H1 (cell line): ENCODE measurements around the gene ZNF133. TPM values are rescaled to one million over a fixed set of nuclear protein-coding genes. Genes with fewer than 3 reads are reported as not detected.

Experiments
- CTCF ChIA-PET: fragments of 300-600 bp; sonication (Branson Sonifier 250); formaldehyde crosslinking; loops from one replicate; lab custom pipeline; 2021; ENCODE audit not compliant: partially characterized antibody; lab: Charles Lee
- POLR2A ChIA-PET: fragments of 300-600 bp; sonication (Branson Sonifier 250); formaldehyde crosslinking; loops from one replicate; lab custom pipeline; 2021; ENCODE audit warnings: inconsistent platforms; ENCODE audit not compliant: partially characterized antibody; lab: Charles Lee
- DNase-seq, 2 experiments: peaks; one replicate each; pipeline versions ENCODE4 v3.0.0 to v3.0.0-alpha.2; 2010 to 2022; ENCODE audit warnings: low spot score in 2 of 2, low read depth in 1 of 2, mixed read lengths in 1 of 2
- FAIRE-seq: peaks from 2 replicates; lab custom pipeline; 2011; peaks lifted over from hg19 to GRCh38; lab: Jason Lieb, UNC
- H2AFZ ChIP-seq: 2 replicates; pipeline ENCODE4 v1.8.1; 2012; ENCODE audit warnings: low read length, inconsistent platforms
- H2AK5ac ChIP-seq: 2 replicates; pipeline ENCODE4 v1.6.1; 2013; ENCODE audit warnings: low read depth, low read length
- H2BK120ac ChIP-seq: replicated peaks from 2 replicates; pipeline ENCODE3; 2013; ENCODE audit warnings: low read depth, low read length, inconsistent platforms
- H2BK12ac ChIP-seq: 2 replicates; pipeline ENCODE4 v1.6.1; 2013; ENCODE audit warnings: low read depth, low read length
- H2BK15ac ChIP-seq: 2 replicates; pipeline ENCODE4 v1.6.1; 2013; ENCODE audit warnings: low read length
- H2BK20ac ChIP-seq: 2 replicates; pipeline ENCODE4 v1.6.1; 2013; ENCODE audit warnings: low read length
- H2BK5ac ChIP-seq: 2 replicates; pipeline ENCODE4 v1.6.1; 2013; ENCODE audit warnings: low read depth, low read length
- H3K14ac ChIP-seq: 2 replicates; pipeline ENCODE4 v1.6.1; 2013; ENCODE audit warnings: inconsistent platforms; ENCODE audit not compliant: insufficient read length
- H3K18ac ChIP-seq: 2 replicates; pipeline ENCODE4 v1.6.1; 2013; ENCODE audit warnings: low read length; ENCODE audit errors: extremely low read depth
- H3K23ac ChIP-seq: 2 replicates; pipeline ENCODE4 v1.6.1; 2013; ENCODE audit warnings: inconsistent platforms; ENCODE audit not compliant: insufficient read length
- H3K23me2 ChIP-seq: 2 replicates; pipeline ENCODE4 v1.6.1; 2013; ENCODE audit warnings: low read depth, low read length
- H3K27ac ChIP-seq: 2 replicates; pipeline ENCODE4 v1.6.1; 2011; ENCODE audit warnings: low read depth, low read length, inconsistent platforms
- H3K27me3 ChIP-seq, 4 experiments: replicated peaks in 1 of 4; 1 replicate in 1 of 4; 2 replicates in 3 of 4; pipeline versions ENCODE4 v1.6.1 to v1.8.1; 2011 to 2013; ENCODE audit warnings: low read length in 3 of 4, mild to moderate bottlenecking in 3 of 4, inconsistent platforms in 2 of 4, mixed read lengths in 2 of 4, moderate library complexity in 1 of 4; ENCODE audit not compliant: control insufficient read depth in 3 of 4, insufficient read depth in 3 of 4; ENCODE audit errors: extremely low read depth in 1 of 4
- H3K36me3 ChIP-seq, 4 experiments: 2 replicates each; pipeline versions ENCODE4 v1.6.1 to v1.8.1; 2011 to 2013; ENCODE audit warnings: mild to moderate bottlenecking in 4 of 4, low read length in 3 of 4, moderate library complexity in 2 of 4, control low read depth in 1 of 4, inconsistent platforms in 1 of 4; ENCODE audit not compliant: insufficient read depth in 4 of 4, control insufficient read depth in 2 of 4
- H3K4ac ChIP-seq: replicated peaks from 2 replicates; pipeline ENCODE3; 2013; ENCODE audit warnings: low read length, low read depth, mixed read lengths, inconsistent platforms; ENCODE audit not compliant: insufficient read length
- H3K4me1 ChIP-seq, 4 experiments: replicated peaks in 1 of 4; 1 replicate in 1 of 4; 2 replicates in 3 of 4; pipeline versions ENCODE4 v1.6.1 to v1.8.1; 2011 to 2013; ENCODE audit warnings: low read length in 3 of 4, inconsistent platforms in 2 of 4, mixed read lengths in 1 of 4; ENCODE audit not compliant: insufficient read depth in 4 of 4, control insufficient read depth in 3 of 4
- H3K4me2 ChIP-seq, 2 experiments: 2 replicates each; pipeline versions ENCODE4 v1.6.1 to v1.8.1; 2011 to 2013; ENCODE audit warnings: low read depth in 2 of 2, low read length in 2 of 2, control low read depth in 1 of 2, inconsistent platforms in 1 of 2, mild to moderate bottlenecking in 1 of 2; ENCODE audit not compliant: insufficient read depth in 1 of 2
- H3K4me3 ChIP-seq, 4 experiments: fragments of 200-600, 300-600 bp in 1 of 4; sonication (generic), shearing (Covaris generic), sonication (Bioruptor Twin) in 1 of 4; 2 replicates each; pipeline versions ENCODE4 v1.5.1 to v1.8.1; 2011 to 2016; ENCODE audit warnings: low read length in 4 of 4, low read depth in 3 of 4, control low read depth in 2 of 4, inconsistent platforms in 2 of 4, mild to moderate bottlenecking in 2 of 4, mixed read lengths in 1 of 4, moderate library complexity in 1 of 4; ENCODE audit not compliant: insufficient read depth in 2 of 4; ENCODE audit errors: extremely low read depth in 1 of 4
- H3K56ac ChIP-seq: replicated peaks from 2 replicates; pipeline ENCODE3; 2013; ENCODE audit warnings: low read depth, mild to moderate bottlenecking, mixed read lengths, low read length, inconsistent platforms; ENCODE audit not compliant: insufficient read length
- H3K79me1 ChIP-seq: 2 replicates; pipeline ENCODE4 v1.6.1; 2013; ENCODE audit warnings: low read depth, low read length, control low read depth
- H3K79me2 ChIP-seq, 2 experiments: 2 replicates each; pipeline versions ENCODE4 v1.6.1 to v1.8.1; 2012 to 2013; ENCODE audit warnings: low read length in 2 of 2, mild to moderate bottlenecking in 2 of 2, inconsistent platforms in 1 of 2; ENCODE audit not compliant: insufficient read depth in 2 of 2, control insufficient read depth in 1 of 2
- H3K9ac ChIP-seq, 4 experiments: replicated peaks in 1 of 4; 1 replicate in 1 of 4; 2 replicates in 3 of 4; pipeline versions ENCODE4 v1.6.1 to v1.8.1; 2011 to 2013; ENCODE audit warnings: low read depth in 3 of 4, low read length in 3 of 4, control low read depth in 2 of 4, mild to moderate bottlenecking in 2 of 4, moderate library complexity in 2 of 4, inconsistent platforms in 1 of 4; ENCODE audit errors: extremely low read depth in 1 of 4
- H3K9me3 ChIP-seq, 2 experiments: 2 replicates each; pipeline versions ENCODE4 v1.6.1 to v1.8.1; 2012 to 2013; ENCODE audit warnings: mild to moderate bottlenecking in 2 of 2, moderate library complexity in 2 of 2, control low read depth in 1 of 2, inconsistent platforms in 1 of 2, low read depth in 1 of 2, low read length in 1 of 2, mixed read lengths in 1 of 2; ENCODE audit not compliant: insufficient read depth in 2 of 2
- H4K20me1 ChIP-seq, 2 experiments: replicated peaks in 1 of 2; 2 replicates each; pipeline versions ENCODE3 to v1.8.1; 2011 to 2013; ENCODE audit warnings: inconsistent platforms in 2 of 2, low read length in 2 of 2, mild to moderate bottlenecking in 1 of 2; ENCODE audit not compliant: insufficient read depth in 2 of 2, control insufficient read depth in 1 of 2
- H4K5ac ChIP-seq: 2 replicates; pipeline ENCODE4 v1.6.1; 2013; ENCODE audit warnings: low read length, low read depth, mixed read lengths, inconsistent platforms; ENCODE audit not compliant: insufficient read length
- H4K8ac ChIP-seq: 2 replicates; pipeline ENCODE4 v1.8.0; 2013; ENCODE audit warnings: mild to moderate bottlenecking, moderate library complexity, low read length, inconsistent platforms; ENCODE audit not compliant: insufficient read depth; ENCODE audit errors: extremely low read depth
- H4K91ac ChIP-seq: replicated peaks from 2 replicates; pipeline ENCODE3; 2013; ENCODE audit warnings: low read length, mixed read lengths, inconsistent platforms; ENCODE audit not compliant: insufficient read length
- CHD1 ChIP-seq: IDR thresholded peaks from 2 replicates; pipeline ENCODE4 v1.6.1; 2012; ENCODE audit warnings: low read depth, low read length, improper control_type of control experiment
- CREB1 ChIP-seq: IDR thresholded peaks from 2 replicates; pipeline ENCODE4 v1.6.1; 2012; ENCODE audit warnings: inconsistent platforms
- GABPA ChIP-seq: IDR thresholded peaks from 2 replicates; pipeline ENCODE4 v1.6.1; 2011; ENCODE audit warnings: mild to moderate bottlenecking, low read length, moderate library complexity, borderline replicate concordance; ENCODE audit not compliant: insufficient read depth
- JUN ChIP-seq: IDR thresholded peaks from 2 replicates; pipeline ENCODE4 v1.6.1; 2011; ENCODE audit warnings: low read depth, mild to moderate bottlenecking, improper control_type of control experiment, low read length
- MAFK ChIP-seq: IDR thresholded peaks from 2 replicates; pipeline ENCODE4 v1.6.1; 2012; ENCODE audit warnings: low read depth, mild to moderate bottlenecking, improper control_type of control experiment, low read length
- RFX5 ChIP-seq: IDR thresholded peaks from 2 replicates; pipeline ENCODE4 v1.6.1; 2011; ENCODE audit warnings: low read depth, low read length, improper control_type of control experiment, borderline replicate concordance
- RNF2 ChIP-seq: fragments of 200-900, 300-1000 bp; sonication (generic); IDR thresholded peaks from 2 replicates; pipeline ENCODE4 v1.7.1; 2016; ENCODE audit warnings: borderline replicate concordance, low read depth, mild to moderate bottlenecking, antibody characterized with exemption, low read length; ENCODE audit not compliant: poor library complexity, severe bottlenecking; ENCODE audit errors: missing control alignments
- RXRA ChIP-seq: IDR thresholded peaks from 2 replicates; pipeline ENCODE4 v1.6.1; 2011; ENCODE audit warnings: low read depth, mild to moderate bottlenecking, low read length, moderate library complexity; ENCODE audit not compliant: insufficient read depth
- SP1 ChIP-seq: IDR thresholded peaks from 2 replicates; pipeline ENCODE4 v1.6.1; 2011; ENCODE audit warnings: low read depth, low read length
- SP2 ChIP-seq: IDR thresholded peaks from 2 replicates; pipeline ENCODE4 v1.6.1; 2012; ENCODE audit warnings: mild to moderate bottlenecking, low read length, inconsistent platforms
- SP4 ChIP-seq: IDR thresholded peaks from 2 replicates; pipeline ENCODE4 v1.6.1; 2012; ENCODE audit warnings: low read length, inconsistent platforms
- SUZ12 ChIP-seq: fragments of 200-600 bp; sonication (generic); IDR thresholded peaks from 2 replicates; pipeline ENCODE4 v1.6.1; 2012; ENCODE audit warnings: mild to moderate bottlenecking, inconsistent platforms, low read length, moderate library complexity, mixed read lengths
- TEAD4 ChIP-seq: IDR thresholded peaks from 2 replicates; pipeline ENCODE4 v1.6.1; 2012; ENCODE audit warnings: low read depth, low read length, inconsistent platforms, mixed read lengths
- WGBS, 2 experiments: shearing (Covaris generic) in 1 of 2; methylation state at CpG; one replicate each; pipeline versions ENCODE4 v1.1.6 to v1.1.7; 2013 to 2015; ENCODE audit warnings: low lambda C conversion rate in 2 of 2, mixed read lengths in 2 of 2, inconsistent platforms in 1 of 2, low coverage in 1 of 2, missing lambda C conversion rate in 1 of 2; ENCODE audit not compliant: insufficient replicate concordance in 2 of 2, insufficient coverage in 1 of 2, insufficient read length in 1 of 2; ENCODE audit errors: extremely low coverage in 1 of 2, missing lambda C conversion rate in 1 of 2; 5-methylcytosine and 5-hydroxymethylcytosine counted together
- polyA plus RNA-seq, 7 experiments: library from polyadenylated mRNA; depleted of rRNA in 3 of 7; stranded (reverse) in 5 of 7; unstranded in 2 of 7; fragments of >200 nt in 5 of 7; fragments of 200-250 nt in 2 of 7; gene quantifications; 1 replicate in 5 of 7; 2 replicates in 1 of 7; 4 replicates in 1 of 7; pipeline versions ENCODE4 v1.2.1 to v1.2.3, GENCODE V29; 2011 to 2013; ENCODE audit warnings: missing spikeins in 2 of 7, mixed read lengths in 2 of 7
- total RNA-seq: library from RNA; stranded (reverse); fragmentation: NEBNext Ultra II Directional; extraction: Animal tissue kit (Norgen Biotek cat#: 25700); gene quantifications from 2 replicates; pipeline ENCODE4 v1.2.1, GENCODE V29; 2021
- TF ChIP-seq, protein P1 (sequence below): IDR thresholded peaks from 2 replicates; pipeline ENCODE4 v1.6.1; 2011; ENCODE audit warnings: low read length, improper control_type of control experiment

The ZNF133 gene
- total and polyA plus RNA-seq, 2 of the 8 experiments (the other 6 are each of a cell fraction or from before 2014, with no cell fraction given): 12.1 to 15.8 TPM

DNA sequence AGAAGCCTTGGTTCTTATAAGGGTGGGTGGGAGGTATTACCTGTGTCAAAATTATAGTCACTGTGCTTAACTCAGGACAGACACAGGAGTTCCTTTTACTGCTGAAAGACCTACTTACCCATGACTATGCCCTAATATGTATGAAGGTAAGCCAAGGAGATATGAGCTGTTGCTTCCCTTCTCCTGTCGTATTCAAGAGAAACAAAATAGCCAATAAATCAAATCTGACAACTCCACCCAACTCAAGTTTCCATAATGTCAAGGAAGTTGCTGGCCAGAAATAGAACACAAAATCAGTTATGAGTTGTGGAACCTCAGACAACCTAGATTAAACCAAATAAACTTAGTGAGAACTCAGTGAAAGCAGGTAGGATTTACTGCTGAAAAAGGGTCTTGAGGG, 25.1 kb downstream of the ZNF133 start:
- H3K4ac ChIP-seq: no peak overlapping the region
- no peak overlapping the region for H3K4me2 ChIP-seq
- no peak overlapping the region for H2BK120ac ChIP-seq
- H3K79me2 ChIP-seq: no peaks in the 10 kb centered on the region
- 69% methylated on average over 1 of the region's 1 CpG; no CpG with 5 or more reads in 1 of the 2 experiments for WGBS, 2 experiments
- DNase-seq (no peak), FAIRE-seq (no peak)
- H2AFZ ChIP-seq: no peak overlapping the region
- H3K79me1 ChIP-seq: no peaks in the 10 kb centered on the region
- no peak overlapping the region for H2BK20ac ChIP-seq
- no peaks in the 10 kb centered on the region for H3K27me3 ChIP-seq
- no peak overlapping the region for H3K27ac ChIP-seq
- POLR2A ChIA-PET: interaction anchor here (0.8 kb wide), 1 partner anchor 25 kb away, joined by 3 read pairs; no protein-coding TSS in a partner anchor
- peaks cover 0 to 12% (median 11%) of the 10 kb centered on the region in 4 experiments; a peak in 4 of 8 replicates for H3K36me3 ChIP-seq
- H3K9me3 ChIP-seq: no peaks in the 10 kb centered on the region
- no peak overlapping the region for H3K18ac ChIP-seq
- no peak overlapping the region for H4K8ac ChIP-seq
- H4K5ac ChIP-seq: no peak overlapping the region
- CTCF ChIA-PET: interaction anchor here (0.6 to 1.3 kb wide), 2 partner anchors 14 to 128 kb away, joined by 3 read pairs; no protein-coding TSS in a partner anchor
- peaks cover 0 to 3% of the 10 kb centered on the region in 2 experiments for H4K20me1 ChIP-seq
- H3K14ac ChIP-seq: no peak overlapping the region
- no peak overlapping the region for H2BK12ac ChIP-seq
- H3K9ac ChIP-seq: no peak overlapping the region
- no peak overlapping the region for H3K23ac ChIP-seq
- no peak overlapping the region for H3K56ac ChIP-seq
- H4K91ac ChIP-seq: no peak overlapping the region
- H3K4me1 ChIP-seq: no peaks in the 10 kb centered on the region
- H3K4me3 ChIP-seq: no peak overlapping the region
- no peak overlapping the region for H2BK15ac ChIP-seq
- no peaks in the 10 kb centered on the region for H3K23me2 ChIP-seq
- no peak overlapping the region for H2AK5ac ChIP-seq
- H2BK5ac ChIP-seq: no peak overlapping the region
- TF ChIP-seq MAFK: no peak
- no peak for TF ChIP-seq SUZ12
- TF ChIP-seq CREB1: no peak
- no peak for TF ChIP-seq SP2
- no peak for TF ChIP-seq TEAD4
- no peak for TF ChIP-seq RXRA
- no peak for TF ChIP-seq CHD1
- no peak for TF ChIP-seq JUN
- no peak for TF ChIP-seq RNF2
- TF ChIP-seq GABPA: no peak
- no peak for TF ChIP-seq RFX5
- TF ChIP-seq, protein P1, sequence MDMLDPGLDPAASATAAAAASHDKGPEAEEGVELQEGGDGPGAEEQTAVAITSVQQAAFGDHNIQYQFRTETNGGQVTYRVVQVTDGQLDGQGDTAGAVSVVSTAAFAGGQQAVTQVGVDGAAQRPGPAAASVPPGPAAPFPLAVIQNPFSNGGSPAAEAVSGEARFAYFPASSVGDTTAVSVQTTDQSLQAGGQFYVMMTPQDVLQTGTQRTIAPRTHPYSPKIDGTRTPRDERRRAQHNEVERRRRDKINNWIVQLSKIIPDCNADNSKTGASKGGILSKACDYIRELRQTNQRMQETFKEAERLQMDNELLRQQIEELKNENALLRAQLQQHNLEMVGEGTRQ: no peak
- no peak for TF ChIP-seq SP4
- TF ChIP-seq SP1: no peak
